ENCODE measurements around the gene GNG4.
A peak's percentile ranks its signal among the peaks of the same experiment; 100 is the strongest.

Gene GNG4

GRCh38 chr1:235649368-235650163, at the start of gene GNG4:
Gene GNG4 (minus strand): TSS chr1:235649784. CDS start chr1:235583838, 65,946 bp downstream.
- peak; percentile 28 to 51 for DNase-seq

GRCh38 chr1:235697508-235697907, 47.9 kb upstream of the GNG4 start:
- DNase-seq: no peak

DNA sequence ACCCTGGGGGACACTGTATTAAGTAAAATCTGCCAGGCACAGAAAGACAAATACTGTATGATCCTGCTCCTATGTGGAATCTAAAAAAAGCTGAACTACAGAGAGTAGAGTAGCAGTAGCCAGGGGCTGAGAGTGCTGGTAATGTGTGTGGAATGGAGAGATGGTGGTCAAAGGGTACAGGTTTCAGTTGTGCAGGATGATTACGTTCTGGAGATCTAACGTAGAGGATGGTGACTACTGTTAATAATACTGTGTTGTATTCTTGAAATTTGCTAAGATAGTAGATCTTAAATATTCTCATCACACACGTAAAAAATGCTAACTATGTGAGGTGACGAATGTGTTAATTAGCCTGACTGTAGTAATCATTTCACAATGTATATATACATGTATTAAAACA, 39.8 kb upstream of the GNG4 start:
- no peak for DNase-seq

DNA sequence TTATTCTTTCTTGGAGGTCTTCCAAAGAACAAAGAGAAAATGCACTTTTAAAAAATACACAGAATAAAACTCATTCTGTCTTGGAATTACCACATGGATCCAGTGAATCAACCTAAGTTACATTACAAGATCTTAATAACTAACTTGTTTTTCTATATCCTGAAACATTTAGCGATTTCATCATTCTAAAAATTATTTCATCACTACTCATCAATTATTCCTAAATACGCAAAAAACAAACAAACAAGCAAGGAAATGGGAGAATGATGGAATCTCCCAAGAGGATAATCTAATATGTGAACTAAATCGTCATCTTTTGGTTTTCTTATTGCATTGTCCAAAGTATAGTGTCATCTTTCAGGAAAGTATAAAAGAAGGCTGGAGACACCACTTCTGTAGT, 38.5 kb upstream of the GNG4 start:
- no peak for DNase-seq

DNA sequence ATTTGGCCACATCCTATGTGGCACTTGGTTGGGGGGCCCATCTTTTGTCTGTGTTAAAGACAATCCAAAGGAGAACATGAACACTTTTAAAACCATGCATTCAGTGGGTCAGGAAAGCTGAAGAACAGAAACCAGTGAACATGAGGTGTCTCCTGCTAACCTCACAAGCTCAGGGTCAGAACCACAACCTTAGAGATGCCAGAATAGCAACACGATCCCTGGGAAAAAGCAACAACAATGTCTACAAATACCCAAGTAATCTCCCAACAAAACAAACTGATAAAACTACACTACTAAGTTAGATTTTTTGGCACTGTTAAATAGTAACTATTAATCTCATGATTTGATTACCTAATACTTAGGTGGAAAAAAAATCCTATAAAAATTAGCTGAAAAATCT, 34.1 kb upstream of the GNG4 start:
- DNase-seq: no peak

DNA sequence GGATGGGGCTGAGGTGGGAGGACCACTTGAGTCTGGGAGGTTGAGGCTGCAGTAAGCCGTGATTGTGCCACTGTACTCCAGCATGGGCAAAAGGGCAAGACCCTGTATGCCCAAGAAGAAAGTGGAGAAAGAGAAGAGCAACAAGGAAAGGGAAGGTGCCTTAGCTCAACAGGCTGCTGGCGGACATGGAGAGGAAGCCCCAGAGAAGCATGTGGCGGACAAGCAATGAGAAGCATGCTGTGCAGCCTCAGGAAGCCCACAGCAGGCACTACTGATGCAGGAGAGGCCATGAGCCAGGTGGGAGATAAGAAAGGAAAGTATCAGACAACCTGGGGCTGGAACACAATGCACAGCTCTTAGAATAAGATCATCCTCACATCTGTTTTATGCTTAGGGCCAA, 32.6 kb upstream of the GNG4 start:
- no peak for DNase-seq

GRCh38 chr1:235679644-235680043, 30.1 kb upstream of the GNG4 start:
- DNase-seq: no peak

DNA sequence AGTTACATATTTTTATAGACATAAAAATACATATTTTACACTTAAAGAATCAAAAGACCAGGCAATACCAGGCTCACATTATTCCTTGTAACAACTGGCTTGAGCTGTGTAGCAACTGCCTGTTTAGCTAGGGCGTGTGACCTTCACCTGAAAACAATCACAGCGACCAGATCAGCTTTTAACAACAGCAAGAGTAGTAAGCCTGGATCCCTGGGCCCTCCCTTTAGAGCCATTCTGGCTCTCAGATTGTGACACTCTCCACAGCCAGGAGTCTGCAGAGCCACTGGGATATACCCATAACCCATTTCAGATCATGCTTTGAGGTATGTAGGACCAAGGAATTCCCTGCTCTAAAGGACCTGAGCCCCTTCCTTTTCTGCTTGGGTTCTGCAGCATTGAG, 29.4 kb upstream of the GNG4 start:
- no peak for DNase-seq

GRCh38 chr1:235675152-235675890, 25.7 kb upstream of the GNG4 start:
- DNase-seq: no peak

DNA sequence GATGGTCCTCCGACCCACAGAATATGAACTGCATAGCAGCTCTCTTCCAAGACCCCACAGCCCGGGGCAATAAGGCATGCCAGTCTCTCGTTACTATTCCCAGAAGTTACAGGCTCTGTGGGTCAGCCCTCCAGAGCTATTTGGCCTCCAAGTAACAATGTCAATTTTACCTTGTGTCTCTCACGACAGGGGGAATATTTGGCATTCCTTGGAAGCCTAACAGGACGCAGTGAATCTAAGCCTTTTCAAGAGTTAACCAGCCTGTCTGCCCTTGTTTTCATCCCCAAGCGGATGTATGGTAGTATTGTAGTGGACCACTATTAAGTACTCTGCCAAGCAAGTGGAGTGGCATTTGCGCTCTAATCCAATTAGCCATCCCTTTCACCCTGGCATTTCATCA, 24.4 kb upstream of the GNG4 start:
- no peak for DNase-seq

DNA sequence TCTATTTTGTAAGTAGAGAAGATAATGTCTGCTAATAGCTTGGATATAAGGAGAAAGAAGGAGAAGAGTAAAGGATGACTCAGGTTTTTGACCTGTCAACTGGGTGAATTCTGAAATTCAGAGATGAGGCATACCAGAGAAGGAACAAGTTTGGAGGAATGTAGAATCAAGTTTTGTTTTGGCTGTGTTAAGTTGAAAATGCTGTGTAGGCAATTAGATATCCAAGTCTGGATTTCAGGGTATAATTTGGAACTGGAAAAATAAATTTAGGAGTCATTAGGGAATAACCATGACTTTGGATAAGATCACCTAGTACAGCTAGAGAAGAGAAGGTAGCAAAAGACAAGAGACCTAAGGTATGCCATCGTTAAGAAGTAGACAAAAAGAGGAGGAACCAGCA, 22.4 kb upstream of the GNG4 start:
- no peak for DNase-seq

DNA sequence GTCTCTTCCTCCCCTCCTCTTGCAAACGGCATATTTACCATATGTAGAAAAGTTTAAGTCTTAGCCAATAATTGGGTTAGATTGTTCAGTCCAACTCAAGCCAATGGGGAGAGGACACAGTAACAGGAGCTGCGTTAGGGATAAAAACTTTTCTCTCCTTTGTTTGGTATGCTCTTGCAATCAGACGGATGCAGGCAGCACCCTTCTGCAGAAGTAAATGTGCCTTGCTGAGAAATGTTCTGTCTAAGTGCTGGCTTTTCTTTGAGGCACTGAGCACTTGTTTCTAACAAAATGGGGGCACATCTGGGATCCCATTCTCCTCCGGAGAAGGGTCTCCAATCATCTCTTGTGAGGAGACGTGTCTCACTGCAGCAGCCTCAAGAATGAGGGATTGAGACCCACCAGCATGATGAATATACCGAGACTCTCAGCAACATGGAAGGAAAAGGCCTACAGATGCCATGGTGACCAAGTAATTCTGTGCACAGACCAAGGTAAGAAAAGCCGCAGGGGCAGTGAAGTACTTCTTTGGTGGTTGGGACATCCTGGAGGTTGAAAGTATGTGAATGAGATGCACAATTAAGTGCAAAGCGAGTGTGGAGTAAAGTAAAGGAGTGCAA, 20.7 kb upstream of the GNG4 start:
- no peak for DNase-seq

GRCh38 chr1:235669277-235669676, 19.7 kb upstream of the GNG4 start:
- no peak for DNase-seq

DNA sequence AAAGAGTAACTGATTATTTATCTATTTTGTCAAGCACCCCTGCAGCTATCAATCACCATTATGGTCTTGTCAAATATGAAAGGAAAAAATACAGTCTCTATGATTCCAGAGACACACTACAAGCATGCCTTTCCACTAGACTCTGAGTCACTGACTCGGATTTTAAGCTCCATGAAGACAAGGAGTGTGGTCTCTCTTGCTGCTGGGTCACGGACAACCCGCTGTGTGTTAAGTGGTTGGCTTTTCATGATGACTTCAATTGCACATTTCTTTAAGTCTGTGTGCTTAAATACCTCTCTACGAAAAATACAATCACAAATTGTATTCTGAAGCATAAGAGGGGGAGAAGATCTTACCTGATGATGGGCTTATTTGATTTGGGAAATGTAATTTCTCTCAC, 14.0 kb upstream of the GNG4 start:
- no peak for DNase-seq

DNA sequence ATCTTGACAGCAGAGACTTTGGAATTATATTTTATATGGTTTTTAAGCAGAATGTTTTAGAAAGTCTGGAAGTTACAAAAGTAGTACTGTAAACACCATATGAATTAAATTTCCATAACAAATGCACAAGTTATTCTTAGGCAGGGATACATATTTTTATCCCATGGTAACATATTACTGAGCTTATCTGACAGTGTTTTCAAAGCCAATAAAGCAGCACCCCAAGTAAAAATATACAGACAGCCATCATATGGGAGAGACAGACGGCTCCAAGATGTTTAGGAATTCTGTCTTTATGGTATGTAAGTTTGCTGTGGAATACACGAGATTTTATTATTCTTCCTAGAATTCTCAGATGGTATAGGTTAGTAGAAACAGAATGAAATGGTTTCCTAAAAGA, 12.0 kb upstream of the GNG4 start:
- no peak for DNase-seq

DNA sequence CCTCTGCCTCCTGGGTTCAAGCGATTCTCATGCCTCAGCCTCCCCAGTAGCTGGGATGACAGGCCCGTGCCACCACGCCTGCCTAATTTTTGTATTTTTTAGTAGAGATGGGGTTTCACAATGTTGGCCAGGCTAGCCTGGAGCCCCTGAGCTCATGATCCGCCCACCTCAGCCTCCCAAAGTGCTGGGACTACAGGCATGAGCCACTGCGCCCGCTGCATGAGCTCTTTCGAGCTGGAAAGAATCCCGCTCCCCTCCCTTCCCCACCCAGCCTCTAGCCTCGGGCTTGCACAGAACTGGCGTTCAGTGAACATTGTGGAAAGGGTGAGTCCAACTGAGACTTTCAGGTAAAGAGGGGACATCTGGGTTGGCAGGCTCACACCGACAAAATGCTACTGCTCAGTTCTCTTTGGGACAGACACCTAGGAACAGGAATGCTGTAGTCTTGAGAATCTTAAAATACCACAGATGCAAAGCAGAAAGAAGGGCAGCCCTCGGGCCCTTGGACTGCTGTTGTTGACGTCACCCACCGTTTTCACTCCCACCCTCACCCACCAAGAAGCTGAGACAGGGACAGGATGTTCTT, 9.7 kb upstream of the GNG4 start:
- DNase-seq: no peak

GRCh38 chr1:235657747-235658526, 8.4 kb upstream of the GNG4 start:
- DNase-seq: no peak

GRCh38 chr1:235657269-235657668, 7.7 kb upstream of the GNG4 start:
- DNase-seq: peak; percentile 9 to 13

GRCh38 chr1:235652364-235652763, 2.8 kb upstream of the GNG4 start:
- DNase-seq: no peak

- no peak for DNase-seq
Observed at GRCh38 chr1:235651170-235651806, 1.7 kb upstream of the GNG4 start.

DNA sequence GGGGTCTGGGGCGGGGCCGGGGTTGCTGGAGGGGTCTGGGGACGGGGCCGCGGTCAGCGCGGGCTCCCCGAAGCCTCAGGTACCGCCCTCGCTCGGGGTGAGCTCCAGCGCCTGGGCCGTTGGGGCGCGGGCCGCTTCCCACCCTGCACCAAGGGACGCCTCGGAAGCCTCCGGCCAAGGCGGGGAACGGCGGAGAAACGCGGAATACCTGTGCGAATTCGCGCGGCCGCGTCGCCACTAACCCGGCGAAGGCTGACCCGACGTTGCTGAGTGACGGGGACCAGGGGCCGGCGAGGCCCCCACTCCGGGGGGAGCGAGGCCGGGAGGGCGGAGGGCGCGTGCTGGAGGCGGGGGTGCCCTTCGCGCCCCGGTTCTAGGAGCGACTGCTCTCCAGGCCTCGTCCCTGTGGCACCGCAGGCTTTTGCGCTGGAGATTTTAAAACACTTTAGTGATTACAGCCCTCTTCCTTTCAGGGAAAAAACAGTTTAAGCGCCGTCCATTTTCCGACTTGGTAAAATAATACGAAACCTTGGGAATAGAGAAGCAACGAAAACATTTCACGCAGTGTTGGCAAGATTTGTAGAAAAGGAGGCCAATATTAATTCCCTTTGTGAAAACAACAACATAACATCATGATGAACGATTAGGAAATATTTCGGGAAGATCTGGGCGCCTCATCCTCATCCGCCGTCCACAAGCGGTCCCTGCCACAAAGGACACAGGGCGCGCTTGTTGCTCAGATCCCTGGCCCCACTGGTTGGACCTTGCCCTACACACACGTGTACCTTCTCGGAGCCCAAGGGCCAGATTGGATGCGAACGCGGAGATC, 971 bp upstream of the GNG4 start:
- DNase-seq: peak; percentile 47 to 67
